Stimulated activated CD4-positive, alpha-beta T cell treated with anti-CD3 and anti-CD28 coated beads, Interleukin-4, amount 100 ng/mL, for 48 hours (primary cell): Measurements from ENCODE around the gene SLC35G6.
A peak's percentile ranks its signal among the peaks of the same experiment; 100 is the strongest.
"Not testable (repeated sequence)": the region's sequence is repeated elsewhere in the genome, so short reads cannot be mapped to it uniquely, and the experiment has no call there.

Experiments used
- DNase-seq, 2 donors: peaks; one replicate each; pipeline ENCODE4 v3.0.0-alpha.2; 2020; ENCODE audit warnings: low read depth in 2 of 2

The SLC35G6 gene

DNA sequence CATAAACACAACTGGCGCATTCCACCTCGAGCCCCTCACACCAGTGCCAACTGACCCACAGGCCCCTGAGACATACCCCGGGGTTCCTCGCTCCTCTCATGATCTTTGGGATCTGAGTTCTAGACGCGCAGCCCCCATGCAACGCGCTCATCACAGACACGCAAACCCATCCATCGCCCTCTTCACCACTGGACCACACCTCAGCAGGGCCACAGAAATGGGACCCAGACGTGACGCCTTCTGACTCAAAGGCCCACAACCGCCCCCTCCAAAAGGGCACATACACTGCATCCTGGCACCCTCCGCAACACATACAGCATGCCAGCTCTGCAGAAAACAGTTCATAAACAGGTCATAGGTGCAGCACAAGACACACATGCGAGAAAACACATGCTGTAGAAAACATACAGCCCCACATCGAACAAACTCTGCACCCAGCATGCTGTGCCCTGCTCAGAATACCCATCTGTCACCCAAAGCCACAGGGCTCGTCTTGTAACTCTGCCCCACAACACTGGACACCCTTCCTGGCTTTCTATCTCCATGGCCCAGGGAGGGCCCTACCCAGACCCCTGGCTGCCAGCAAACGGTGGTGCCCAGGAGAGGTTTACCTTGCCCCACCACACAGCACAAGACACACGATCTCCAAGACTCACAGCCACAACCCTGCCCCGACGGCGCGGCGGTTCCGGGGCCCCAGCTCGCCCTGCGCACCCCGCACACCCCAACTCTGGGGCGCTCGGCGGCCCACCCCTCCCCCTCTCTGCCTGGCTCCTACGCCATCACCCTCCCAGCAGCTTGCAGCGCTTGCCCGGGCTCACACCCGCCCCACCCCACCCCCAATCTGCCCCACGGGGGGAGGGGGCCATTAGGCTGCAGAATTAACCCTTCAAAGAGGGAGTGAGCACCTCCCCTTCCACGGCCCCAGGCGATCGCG lies 2.7 kb upstream of the SLC35G6 start:
- DNase-seq, result peak; percentile 42 to 48

DNA sequence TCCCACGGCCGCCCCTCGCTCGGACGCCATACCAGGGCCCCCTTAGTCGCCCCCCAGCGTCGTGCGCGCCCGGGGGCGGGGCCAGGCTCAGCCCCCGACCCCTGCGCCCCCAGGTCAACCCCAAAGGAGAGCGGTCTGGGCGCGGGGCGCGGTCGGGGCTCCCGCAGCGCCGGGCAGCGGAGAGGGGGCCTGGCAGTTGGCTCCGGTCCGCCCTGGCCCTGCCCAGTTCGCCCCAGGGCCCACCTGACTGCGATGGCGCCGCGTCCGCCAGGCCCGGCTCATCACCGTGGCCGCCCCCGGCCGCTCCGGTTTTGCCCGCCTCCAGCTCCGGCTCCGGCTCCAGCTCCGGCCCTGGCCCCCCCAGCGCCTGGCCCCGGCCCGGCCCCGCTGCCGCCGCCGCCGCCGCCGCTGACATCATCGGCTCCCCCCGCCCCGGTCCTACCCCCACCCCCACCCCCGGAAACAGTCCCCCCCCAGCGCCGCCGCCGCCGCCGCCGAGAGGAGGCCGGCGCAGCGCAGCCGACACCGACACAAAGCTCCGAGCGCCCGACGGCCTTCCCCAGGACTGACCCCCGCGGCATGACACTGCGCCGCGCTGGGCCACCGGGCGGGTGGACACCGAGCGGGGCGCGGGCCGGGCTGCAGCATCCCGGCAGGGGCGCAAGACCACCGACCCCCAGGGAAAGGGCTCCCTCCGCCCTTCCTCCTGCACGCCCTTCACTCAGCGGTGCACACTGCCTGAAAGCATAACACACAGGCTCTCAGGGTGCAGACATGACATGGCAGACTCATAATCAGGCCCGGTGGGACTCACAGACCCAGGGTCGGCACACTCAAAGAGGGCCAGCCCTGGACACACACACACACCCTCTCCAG lies 1.8 kb upstream of the SLC35G6 start, which contains the start of gene ZBTB4:
TSS of gene ZBTB4 (minus strand) at position 419 of the 876 bp plus-strand sequence. CDS start 12,830 bp downstream, outside the sequence.
- DNase-seq, result peak in 1 of 2 donors; percentile 43

GRCh38 chr17:7480089-7480384 lies 1.2 kb upstream of the SLC35G6 start:
- DNase-seq, result no peak

DNA sequence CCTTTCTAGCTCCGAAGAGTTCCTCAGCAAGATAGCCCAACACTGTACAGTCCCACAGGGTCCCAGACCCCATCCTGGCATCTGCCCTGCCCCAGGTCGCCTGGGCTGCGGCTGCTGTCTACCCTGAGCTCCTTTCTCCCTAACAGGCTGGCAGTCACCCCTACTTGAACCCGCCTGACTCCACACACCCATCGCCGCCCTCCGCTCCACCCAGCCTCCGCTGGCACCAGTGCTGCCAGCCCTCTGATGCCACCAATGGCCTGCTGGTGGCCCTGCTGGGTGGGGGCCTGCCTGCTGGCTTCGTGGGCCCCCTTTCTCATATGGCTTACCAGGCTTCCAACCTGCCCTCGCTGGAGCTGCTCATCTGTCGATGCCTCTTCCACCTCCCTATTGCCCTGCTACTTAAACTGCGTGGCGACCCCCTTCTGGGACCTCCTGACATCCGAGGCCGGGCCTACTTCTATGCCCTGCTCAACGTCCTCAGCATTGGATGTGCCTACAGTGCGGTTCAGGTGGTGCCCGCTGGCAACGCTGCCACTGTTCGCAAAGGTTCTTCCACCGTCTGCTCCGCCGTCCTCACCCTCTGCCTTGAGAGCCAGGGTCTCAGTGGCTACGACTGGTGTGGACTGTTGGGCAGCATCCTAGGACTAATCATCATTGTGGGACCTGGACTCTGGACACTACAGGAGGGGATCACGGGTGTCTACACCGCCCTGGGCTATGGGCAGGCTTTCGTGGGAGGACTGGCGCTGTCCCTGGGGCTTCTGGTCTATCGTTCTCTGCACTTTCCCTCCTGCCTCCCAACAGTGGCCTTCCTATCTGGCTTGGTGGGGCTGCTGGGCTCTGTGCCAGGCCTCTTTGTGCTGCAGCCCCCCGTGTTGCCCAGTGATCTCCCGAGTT lies 846 bp downstream of the SLC35G6 start:
- not testable (repeated sequence) for DNase-seq

DNA sequence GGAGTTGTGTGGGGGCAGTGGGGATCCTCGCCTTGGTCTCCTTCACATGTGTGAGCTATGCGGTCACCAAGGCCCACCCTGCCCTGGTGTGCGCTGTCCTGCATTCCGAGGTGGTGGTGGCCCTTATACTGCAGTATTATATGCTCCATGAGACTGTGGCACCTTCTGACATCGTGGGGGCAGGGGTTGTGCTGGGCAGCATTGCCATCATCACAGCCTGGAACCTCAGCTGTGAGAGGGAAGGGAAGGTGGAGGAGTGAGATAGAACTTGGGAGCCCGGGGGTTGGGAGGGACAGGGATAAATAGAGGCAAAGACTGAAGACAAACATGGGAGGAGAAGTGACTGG lies 1.5 kb downstream of the SLC35G6 start:
- not testable (repeated sequence) for DNase-seq

DNA sequence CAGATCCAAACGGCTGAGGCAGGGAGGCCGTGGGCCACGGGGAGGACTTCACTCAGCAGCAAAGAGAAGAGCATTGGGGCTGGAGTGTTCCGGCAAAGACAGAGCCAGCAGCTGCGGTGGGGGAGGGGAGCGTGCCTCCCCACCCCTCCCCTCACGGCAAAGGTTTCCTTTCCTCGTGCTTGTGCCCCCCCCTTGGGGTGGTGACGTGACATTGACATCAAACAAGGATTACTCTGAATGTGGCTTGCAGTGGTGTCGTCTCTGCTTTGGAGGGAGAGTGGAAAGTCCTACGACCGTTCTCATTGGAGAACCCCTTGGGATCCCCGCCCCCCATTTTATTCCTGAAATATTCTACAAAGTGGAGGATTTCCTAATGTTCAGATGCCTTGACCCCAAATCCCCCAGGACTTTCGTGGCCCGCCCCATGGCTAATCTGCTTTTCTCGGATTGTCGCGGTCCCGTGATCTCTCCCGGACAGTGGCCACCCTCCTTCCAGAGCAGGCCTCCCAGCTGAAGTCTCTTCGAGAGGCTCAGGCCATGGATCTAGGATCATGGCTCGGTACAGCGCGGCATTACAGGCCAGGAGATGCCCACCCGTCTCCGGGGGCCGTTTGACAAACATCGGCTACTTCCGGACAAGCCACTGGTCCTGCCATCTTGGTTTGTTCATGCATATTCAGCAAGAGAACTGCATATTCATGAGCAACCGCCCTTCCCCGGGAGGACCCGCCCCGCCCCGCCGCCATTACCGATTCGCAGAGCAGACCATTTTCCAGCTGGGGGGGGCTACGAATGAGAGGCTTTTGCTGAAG lies 2.2 kb downstream of the SLC35G6 start:
- DNase-seq, result peak; percentile 87 to 94

GRCh38 chr17:7484067-7484918 lies 3.0 kb downstream of the SLC35G6 start, which contains the start of gene POLR2A:
Gene POLR2A (plus strand): TSS chr17:7484366.
- DNase-seq, result peak; percentile 94 to 96

DNA sequence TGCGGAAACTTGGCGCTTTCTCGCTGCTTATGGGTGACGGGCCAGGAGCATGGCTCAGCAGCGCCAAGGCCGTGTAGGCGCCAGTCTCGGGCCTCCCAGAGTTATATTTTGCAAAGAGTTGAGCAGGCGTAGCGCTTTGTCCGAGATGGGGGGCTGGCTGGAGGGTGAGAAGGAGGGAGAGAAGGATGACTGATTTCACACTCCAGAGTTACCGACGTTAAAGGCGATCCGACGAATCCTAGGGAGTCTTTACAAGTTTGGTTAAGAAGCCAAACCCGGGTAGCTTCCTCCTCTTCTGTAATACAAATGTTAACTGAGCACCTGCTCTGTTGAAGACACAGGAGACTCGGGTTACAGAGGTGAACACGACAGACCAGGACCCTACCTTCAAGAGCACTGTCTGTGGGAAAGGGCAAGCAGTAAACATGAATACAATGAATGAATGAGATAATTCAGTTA lies 3.7 kb downstream of the SLC35G6 start:
- no peak for DNase-seq

DNA sequence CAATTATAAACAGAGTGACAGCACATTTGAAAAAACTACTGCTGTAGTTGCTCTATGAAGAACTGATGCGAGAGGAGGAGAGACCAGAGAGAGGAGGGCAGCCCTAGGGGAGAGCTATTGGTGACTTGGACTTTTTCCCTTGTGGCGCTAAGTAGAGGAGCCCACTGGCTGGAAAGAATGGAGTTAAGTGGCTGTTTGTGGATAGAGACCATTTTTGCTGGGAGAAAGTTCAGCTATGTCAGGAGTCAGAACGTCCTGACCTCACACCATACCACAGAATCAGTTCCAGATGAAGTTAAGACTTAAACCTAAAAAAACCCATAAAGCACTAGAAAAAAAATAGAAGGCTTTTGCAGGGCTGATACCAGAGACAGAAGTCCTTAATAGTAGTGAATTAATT lies 4.9 kb downstream of the SLC35G6 start:
- DNase-seq, result no peak

DNA sequence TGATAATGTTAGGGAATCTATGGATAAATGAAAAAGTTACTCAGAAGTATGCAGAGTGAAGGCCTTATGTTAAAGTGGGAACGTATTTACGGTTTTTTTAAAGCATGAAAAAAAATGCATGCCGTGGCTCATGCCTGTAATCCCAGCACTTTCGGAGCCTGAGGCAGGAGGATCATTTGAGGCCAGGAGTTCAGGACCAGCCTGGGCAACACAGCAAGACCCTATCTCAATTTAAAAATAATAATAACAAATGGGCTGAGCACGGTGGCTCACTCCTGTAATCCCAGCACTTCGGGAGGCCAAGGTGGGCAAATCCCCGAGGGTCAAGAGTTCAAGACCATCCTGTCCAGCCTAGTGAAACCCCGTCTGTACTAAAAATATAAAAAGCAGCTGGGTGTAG lies 8.9 kb downstream of the SLC35G6 start:
- no peak for DNase-seq

DNA sequence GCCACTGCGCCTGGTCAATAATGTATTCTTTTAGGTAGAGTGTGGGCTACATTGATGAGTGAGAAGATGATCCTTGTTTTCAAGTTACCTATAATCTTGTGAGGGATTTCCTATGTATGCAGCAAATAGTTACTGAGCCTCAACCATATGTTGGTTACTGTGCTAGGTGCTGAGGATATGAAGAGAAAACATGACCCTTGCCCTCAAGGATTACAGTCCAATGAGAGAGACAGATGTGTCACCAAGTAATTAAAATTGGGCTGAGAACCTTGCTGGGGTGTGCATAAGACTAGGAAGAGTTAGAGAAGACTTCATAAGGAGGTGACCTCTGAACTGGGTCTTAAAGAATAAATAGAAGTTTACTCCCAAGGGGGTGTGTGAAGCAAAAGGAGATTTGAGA lies 10.3 kb downstream of the SLC35G6 start:
- DNase-seq, result no peak

GRCh38 chr17:7493941-7494340 lies 12.7 kb downstream of the SLC35G6 start:
- no peak for DNase-seq

DNA sequence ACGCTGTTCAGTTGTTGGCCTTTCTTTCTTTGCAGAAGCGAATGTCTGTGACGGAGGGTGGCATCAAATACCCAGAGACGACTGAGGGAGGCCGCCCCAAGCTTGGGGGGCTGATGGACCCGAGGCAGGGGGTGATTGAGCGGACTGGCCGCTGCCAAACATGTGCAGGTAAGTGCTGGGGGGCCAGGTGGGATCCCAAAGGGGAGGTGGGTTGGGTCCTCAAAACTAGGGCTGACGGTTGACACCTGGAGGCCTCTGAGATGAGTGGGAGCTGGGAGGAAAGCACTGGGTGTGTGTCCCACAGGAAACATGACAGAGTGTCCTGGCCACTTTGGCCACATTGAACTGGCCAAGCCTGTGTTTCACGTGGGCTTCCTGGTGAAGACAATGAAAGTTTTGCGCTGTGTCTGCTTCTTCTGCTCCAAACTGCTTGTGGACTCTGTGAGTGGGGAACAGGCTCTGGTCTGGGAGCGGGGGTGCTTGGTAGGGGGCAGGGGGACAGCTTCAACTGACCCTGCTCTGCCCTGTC lies 14.7 kb downstream of the SLC35G6 start:
- DNase-seq, result no peak

- no peak for DNase-seq
These were observed 15.4 kb downstream of the SLC35G6 start for GRCh38 chr17:7496470-7497183.

DNA sequence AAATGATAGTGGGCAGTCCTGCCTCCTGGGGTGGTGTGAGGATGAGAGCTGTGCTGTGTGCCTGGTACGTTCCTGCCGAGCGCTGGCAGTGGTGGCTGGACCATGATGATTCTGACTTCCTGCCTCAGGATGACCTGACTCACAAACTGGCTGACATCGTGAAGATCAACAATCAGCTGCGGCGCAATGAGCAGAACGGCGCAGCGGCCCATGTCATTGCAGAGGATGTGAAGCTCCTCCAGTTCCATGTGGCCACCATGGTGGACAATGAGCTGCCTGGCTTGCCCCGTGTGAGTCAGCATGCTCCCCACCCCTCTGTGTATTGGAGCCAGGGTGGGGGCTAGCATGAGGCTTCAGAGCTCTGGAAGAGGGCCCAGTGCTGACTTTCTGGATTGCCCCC lies 16.0 kb downstream of the SLC35G6 start:
- no peak for DNase-seq

DNA sequence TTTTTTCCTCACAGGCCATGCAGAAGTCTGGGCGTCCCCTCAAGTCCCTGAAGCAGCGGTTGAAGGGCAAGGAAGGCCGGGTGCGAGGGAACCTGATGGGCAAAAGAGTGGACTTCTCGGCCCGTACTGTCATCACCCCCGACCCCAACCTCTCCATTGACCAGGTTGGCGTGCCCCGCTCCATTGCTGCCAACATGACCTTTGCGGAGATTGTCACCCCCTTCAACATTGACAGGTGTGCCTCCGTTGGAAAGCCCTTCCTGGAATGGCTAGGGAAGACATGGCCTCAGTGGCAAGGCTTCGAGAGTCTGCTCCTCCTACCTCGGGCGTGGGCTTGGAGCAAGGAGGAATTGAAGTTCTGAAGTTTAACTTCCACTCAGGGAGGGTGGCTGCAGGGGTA lies 16.4 kb downstream of the SLC35G6 start:
- no peak for DNase-seq

DNA sequence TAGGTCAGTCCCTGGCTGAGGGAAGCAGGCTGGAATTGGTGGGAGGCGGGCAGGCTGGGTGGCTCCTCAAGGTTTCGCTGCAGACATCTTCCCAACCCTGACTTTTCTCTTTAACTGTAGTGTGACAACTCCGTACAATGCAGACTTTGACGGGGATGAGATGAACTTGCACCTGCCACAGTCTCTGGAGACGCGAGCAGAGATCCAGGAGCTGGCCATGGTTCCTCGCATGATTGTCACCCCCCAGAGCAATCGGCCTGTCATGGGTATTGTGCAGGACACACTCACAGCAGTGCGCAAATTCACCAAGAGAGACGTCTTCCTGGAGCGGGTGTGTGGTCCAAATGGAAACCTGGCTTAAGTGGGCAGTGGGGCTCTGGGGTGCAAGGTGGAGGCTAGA lies 17.9 kb downstream of the SLC35G6 start:
- DNase-seq, result no peak

DNA sequence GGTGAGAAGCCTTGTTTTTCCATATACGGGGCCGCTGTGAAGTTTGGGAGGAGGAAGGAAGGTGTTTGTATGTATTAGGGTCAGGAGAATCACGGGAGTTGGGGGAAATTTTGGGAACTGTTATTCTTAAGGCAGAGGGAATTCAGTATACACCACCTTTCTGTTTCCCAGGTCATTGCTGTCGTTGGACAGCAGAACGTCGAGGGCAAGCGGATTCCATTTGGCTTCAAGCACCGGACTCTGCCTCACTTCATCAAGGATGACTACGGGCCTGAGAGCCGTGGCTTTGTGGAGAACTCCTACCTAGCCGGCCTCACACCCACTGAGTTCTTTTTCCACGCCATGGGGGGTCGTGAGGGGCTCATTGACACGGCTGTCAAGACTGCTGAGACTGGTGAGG lies 20.5 kb downstream of the SLC35G6 start:
- DNase-seq, result no peak
